Measurements from ENCODE around the gene C1orf87.

DNA sequence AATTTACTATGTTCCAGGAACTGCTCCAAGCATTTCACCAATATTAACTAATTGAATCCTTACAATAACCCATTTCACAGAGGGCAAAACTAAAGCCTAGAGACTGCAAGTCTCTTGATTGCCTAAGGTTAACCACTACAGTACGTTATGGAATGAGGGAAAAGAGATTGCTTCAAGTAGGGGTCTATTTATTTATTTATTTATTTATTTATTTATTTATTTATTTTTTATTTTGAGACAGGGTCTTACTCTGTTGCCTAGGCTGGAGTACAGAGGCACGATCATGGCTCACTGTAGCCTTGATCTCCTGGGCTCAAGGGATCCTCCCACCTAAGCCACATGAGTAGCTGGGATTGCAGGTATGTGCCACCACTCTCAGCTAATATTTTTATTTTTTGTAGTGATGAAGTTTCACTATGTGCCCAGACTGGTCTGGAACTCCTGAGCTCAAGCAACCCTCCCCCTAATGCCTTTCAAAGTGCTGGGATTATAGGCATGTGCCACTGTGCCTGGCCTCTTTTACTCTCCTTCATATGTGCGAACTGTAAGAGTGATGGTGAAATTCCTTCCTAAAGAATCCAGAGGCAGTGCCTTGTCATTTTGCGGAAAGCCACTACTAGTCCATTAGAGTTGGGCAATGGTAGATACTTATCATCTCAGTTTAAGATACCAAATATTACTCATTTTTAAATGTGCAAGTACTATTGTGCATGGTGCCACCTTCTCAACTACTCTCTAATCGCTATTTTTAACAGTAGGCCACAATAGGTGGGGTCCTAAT is 81.3 kb downstream of the C1orf87 start:
- no peak for TF ChIP-seq EZH2phosphoT487 (IDR thresholded peaks at IDR 0.05; ENCODE audit: borderline replicate concordance)
- TF ChIP-seq, protein P1, sequence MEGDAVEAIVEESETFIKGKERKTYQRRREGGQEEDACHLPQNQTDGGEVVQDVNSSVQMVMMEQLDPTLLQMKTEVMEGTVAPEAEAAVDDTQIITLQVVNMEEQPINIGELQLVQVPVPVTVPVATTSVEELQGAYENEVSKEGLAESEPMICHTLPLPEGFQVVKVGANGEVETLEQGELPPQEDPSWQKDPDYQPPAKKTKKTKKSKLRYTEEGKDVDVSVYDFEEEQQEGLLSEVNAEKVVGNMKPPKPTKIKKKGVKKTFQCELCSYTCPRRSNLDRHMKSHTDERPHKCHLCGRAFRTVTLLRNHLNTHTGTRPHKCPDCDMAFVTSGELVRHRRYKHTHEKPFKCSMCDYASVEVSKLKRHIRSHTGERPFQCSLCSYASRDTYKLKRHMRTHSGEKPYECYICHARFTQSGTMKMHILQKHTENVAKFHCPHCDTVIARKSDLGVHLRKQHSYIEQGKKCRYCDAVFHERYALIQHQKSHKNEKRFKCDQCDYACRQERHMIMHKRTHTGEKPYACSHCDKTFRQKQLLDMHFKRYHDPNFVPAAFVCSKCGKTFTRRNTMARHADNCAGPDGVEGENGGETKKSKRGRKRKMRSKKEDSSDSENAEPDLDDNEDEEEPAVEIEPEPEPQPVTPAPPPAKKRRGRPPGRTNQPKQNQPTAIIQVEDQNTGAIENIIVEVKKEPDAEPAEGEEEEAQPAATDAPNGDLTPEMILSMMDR (IDR thresholded peaks at IDR 0.05 in 2 of 3, conservative IDR thresholded peaks at IDR 0.05 in 1 of 3; ENCODE audit: borderline replicate concordance in 1 of 3, insufficient read depth in 1 of 3, low read depth in 2 of 3, low read length in 2 of 3) = no peak
- no peak for TF ChIP-seq POLR2AphosphoS5 (IDR thresholded peaks at IDR 0.05; ENCODE audit: low read depth, low read length)
- TF ChIP-seq ZNF274 (IDR thresholded peaks at IDR 0.05; ENCODE audit: low read depth, low read length) = no peak
- TF ChIP-seq REST (IDR thresholded peaks at IDR 0.05; ENCODE audit: low read depth) = no peak
- no peak for TF ChIP-seq SP1 (IDR thresholded peaks at IDR 0.05; ENCODE audit: low read depth)
- TF ChIP-seq RAD21 (IDR thresholded peaks at IDR 0.05; ENCODE audit: low read depth) = no peak
